Measurements from ENCODE around the gene HINT3. TPM values are rescaled to one million over a fixed set of nuclear protein-coding genes. Genes with fewer than 3 reads are reported as not detected.

The HINT3 gene
- polyA plus RNA-seq, 1 donor (not counting 4 experiments of a cell fraction or from before 2014, with no cell fraction given) = 3.9 TPM

DNA sequence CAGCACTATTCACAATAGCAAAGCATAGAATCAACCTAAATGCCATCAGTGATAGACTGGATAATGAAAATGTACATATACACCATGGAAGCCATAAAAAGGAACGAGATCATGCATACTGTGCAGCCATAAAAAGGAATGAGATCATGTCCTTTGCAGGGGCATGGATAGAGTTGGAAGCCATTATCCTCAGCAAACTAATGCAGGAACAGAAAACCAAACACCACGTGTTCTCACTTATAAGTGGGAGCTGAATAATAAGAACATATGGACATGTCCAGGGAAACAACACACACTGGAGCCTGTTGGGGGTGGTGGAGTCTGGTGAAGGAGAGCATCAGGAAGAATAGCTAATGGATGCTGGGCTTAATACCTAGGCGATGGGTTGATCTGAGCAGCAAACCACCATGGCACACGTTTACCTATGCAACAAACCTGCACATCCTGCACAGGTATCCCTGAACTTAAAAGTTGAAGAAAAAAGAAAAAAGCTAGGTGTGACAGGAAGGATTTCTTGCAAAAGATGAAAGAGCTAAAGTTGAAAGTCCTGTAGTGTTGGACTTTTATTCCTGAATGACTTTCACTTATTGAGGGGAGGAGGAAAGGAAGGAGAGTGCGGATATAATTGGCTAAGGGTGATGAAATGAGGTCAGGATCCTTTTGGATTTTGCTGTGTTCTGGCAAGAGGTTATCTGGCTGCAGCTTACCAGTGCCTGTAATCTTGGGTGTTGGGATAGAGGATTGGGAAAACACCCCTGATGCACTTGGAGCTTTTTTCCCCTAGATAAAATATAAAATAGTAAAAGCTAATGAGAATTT lies 38.3 kb downstream of the HINT3 start:
- H2AFZ ChIP-seq (ENCODE audit: control insufficient read depth, low read length) = no peak overlapping the region
- no peaks in the 10 kb centered on the region for H3K27me3 ChIP-seq (ENCODE audit: control insufficient read depth, extremely low read depth, insufficient read depth, low read length)
- no peak overlapping the region for H3K9ac ChIP-seq (ENCODE audit: control insufficient read depth, extremely low read depth, insufficient read depth, low read length)
- H3K79me2 ChIP-seq (ENCODE audit: control insufficient read depth, insufficient read depth, low read length) = peaks cover 19% of the 10 kb centered on the region
- H3K9me3 ChIP-seq (ENCODE audit: control insufficient read depth, low read depth, low read length) = no peaks in the 10 kb centered on the region
- dilution Hi-C loops (cut with MboI; ENCODE audit: extremely low pct_ligation_motif_present, low sequenced_read_pairs) = no loop called here
- H3K4me3 ChIP-seq (ENCODE audit: control insufficient read depth in 2 of 3, extremely low read depth in 1 of 3, insufficient read depth in 2 of 3, low read depth in 1 of 3, low read length in 3 of 3) = no peak overlapping the region
- no peak for TF ChIP-seq EZH2 (IDR thresholded peaks at IDR 0.05; ENCODE audit: low read length)
- TF ChIP-seq, protein P1, sequence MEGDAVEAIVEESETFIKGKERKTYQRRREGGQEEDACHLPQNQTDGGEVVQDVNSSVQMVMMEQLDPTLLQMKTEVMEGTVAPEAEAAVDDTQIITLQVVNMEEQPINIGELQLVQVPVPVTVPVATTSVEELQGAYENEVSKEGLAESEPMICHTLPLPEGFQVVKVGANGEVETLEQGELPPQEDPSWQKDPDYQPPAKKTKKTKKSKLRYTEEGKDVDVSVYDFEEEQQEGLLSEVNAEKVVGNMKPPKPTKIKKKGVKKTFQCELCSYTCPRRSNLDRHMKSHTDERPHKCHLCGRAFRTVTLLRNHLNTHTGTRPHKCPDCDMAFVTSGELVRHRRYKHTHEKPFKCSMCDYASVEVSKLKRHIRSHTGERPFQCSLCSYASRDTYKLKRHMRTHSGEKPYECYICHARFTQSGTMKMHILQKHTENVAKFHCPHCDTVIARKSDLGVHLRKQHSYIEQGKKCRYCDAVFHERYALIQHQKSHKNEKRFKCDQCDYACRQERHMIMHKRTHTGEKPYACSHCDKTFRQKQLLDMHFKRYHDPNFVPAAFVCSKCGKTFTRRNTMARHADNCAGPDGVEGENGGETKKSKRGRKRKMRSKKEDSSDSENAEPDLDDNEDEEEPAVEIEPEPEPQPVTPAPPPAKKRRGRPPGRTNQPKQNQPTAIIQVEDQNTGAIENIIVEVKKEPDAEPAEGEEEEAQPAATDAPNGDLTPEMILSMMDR (optimal IDR thresholded peaks at IDR 0.05 in 1 of 3, IDR thresholded peaks at IDR 0.05 in 1 of 3, conservative IDR thresholded peaks at IDR 0.05 in 1 of 3; ENCODE audit: extremely low read depth in 1 of 3, insufficient read depth in 2 of 3, low read length in 3 of 3) = no peak
- H3K36me3 ChIP-seq (ENCODE audit: control insufficient read depth in 2 of 2, extremely low read depth in 1 of 2, insufficient read depth in 2 of 2, low read length in 2 of 2) = peaks cover 3 to 8% of the 10 kb centered on the region in 2 experiments
- DNase-seq (ENCODE audit: low read depth, low spot score) (no peak), FAIRE-seq (no peak)
- H4K20me1 ChIP-seq (ENCODE audit: control insufficient read depth, extremely low read depth, insufficient read depth, low read length) = peaks cover 7% of the 10 kb centered on the region
- no peak overlapping the region for H3K4me2 ChIP-seq (ENCODE audit: control insufficient read depth, extremely low read depth, insufficient read depth, low read depth, low read length)
- no peaks in the 10 kb centered on the region for H3K9me1 ChIP-seq (ENCODE audit: control insufficient read depth, extremely low read depth, insufficient read depth, low read length)
- H3K27ac ChIP-seq (ENCODE audit: control insufficient read depth, insufficient read depth, low read length) = no peak overlapping the region
- no peaks in the 10 kb centered on the region for H3K4me1 ChIP-seq (ENCODE audit: control insufficient read depth, extremely low read depth, insufficient read depth, low read length)

DNA sequence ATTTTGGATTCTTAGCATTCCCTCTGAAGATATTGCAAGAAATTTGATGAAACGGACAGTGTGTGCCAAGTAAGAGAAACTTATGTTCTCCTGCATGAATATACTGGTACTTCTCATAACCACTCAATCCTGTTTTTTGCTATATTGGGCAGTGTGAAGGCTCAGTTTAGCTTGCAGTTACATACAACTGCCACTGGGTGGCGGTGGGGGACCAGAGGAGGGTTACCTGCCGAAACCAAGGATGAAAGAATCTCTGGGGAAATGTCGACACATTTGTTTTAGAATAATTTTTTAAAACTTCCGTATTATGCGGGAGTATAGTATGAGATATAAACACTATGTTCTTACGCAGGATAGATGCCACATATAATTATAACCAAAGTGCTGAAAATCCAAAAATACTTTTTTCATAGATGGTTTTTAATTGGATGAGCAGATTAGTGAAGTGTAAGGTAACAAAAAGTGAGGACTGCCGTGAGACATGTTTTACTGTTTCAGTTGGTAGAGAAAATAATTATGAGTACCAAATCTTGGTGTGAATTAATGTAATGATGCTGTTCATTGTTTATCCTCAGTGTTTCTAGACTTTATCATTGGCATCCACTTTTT lies 39.5 kb downstream of the HINT3 start:
- Histone ChIP-seq H3K36me3 (ENCODE audit: control insufficient read depth in 2 of 2, extremely low read depth in 1 of 2, insufficient read depth in 2 of 2, low read length in 2 of 2) (peaks cover 3 to 11% of the 10 kb centered on the region in 2 experiments), H3K79me2 (ENCODE audit: control insufficient read depth, insufficient read depth, low read length) (peaks cover 11% of the 10 kb centered on the region), H3K4me2 (ENCODE audit: control insufficient read depth, extremely low read depth, insufficient read depth, low read depth, low read length) (peak overlapping the region; percentile 47), H3K9me1 (ENCODE audit: control insufficient read depth, extremely low read depth, insufficient read depth, low read length) (no peaks in the 10 kb centered on the region), H3K27ac (ENCODE audit: control insufficient read depth, insufficient read depth, low read length) (no peak overlapping the region), H3K9ac (ENCODE audit: control insufficient read depth, extremely low read depth, insufficient read depth, low read length) (no peak overlapping the region), H3K4me1 (ENCODE audit: control insufficient read depth, extremely low read depth, insufficient read depth, low read length) (no peaks in the 10 kb centered on the region), H3K27me3 (ENCODE audit: control insufficient read depth, extremely low read depth, insufficient read depth, low read length) (no peaks in the 10 kb centered on the region), H3K9me3 (ENCODE audit: control insufficient read depth, low read depth, low read length) (no peaks in the 10 kb centered on the region), H4K20me1 (ENCODE audit: control insufficient read depth, extremely low read depth, insufficient read depth, low read length) (peaks cover 7% of the 10 kb centered on the region), H2AFZ (ENCODE audit: control insufficient read depth, low read length) (no peak overlapping the region), H3K4me3 (ENCODE audit: control insufficient read depth in 2 of 3, extremely low read depth in 1 of 3, insufficient read depth in 2 of 3, low read depth in 1 of 3, low read length in 3 of 3) (no peak overlapping the region)
- FAIRE-seq (peak; percentile 89), DNase-seq (ENCODE audit: low read depth, low spot score) (no peak)
- dilution Hi-C loops (cut with MboI; ENCODE audit: extremely low pct_ligation_motif_present, low sequenced_read_pairs) = no loop called here
- no peak for TF ChIP-seq EZH2 (IDR thresholded peaks at IDR 0.05; ENCODE audit: low read length)
- TF ChIP-seq, protein P1 (optimal IDR thresholded peaks at IDR 0.05 in 1 of 3, IDR thresholded peaks at IDR 0.05 in 1 of 3, conservative IDR thresholded peaks at IDR 0.05 in 1 of 3; ENCODE audit: extremely low read depth in 1 of 3, insufficient read depth in 2 of 3, low read length in 3 of 3) = peak; percentile 83 to 96 (median 87)

All from keratinocyte (primary cell).